Karpas-422 (cell line): ENCODE results near the gene BOC. TPM values are rescaled to one million over a fixed set of nuclear protein-coding genes. Genes with fewer than 3 reads are reported as not detected.
A peak's percentile ranks its signal among the peaks of the same experiment; 100 is the strongest.

ENCODE experiments used
- DNase-seq: peaks from one replicate; pipeline ENCODE4 v3.0.0-alpha.2; 2015
- H2AFZ ChIP-seq: fragments of 200-600 bp; sonication (generic); 2 replicates; pipeline ENCODE4 v1.6.1; 2014; ENCODE audit warnings: antibody characterized with exemption, low read length, mixed read lengths
- H3K27ac ChIP-seq: fragments of 200-600 bp; sonication (generic); 2 replicates; pipeline ENCODE4 v1.5.1; 2014; ENCODE audit warnings: mild to moderate bottlenecking, low read length, moderate library complexity
- H3K27me3 ChIP-seq: fragments of 200-600 bp; sonication (generic); 2 replicates; pipeline ENCODE4 v1.6.1; 2014; ENCODE audit warnings: low read length, mixed read lengths
- H3K36me3 ChIP-seq: fragments of 200-600 bp; sonication (generic); 2 replicates; pipeline ENCODE4 v1.6.1; 2014; ENCODE audit warnings: low read length, mixed read lengths; ENCODE audit not compliant: insufficient read depth
- H3K4me1 ChIP-seq: fragments of 200-600 bp; sonication (generic); 2 replicates; pipeline ENCODE4 v1.6.1; 2014; ENCODE audit warnings: mild to moderate bottlenecking, low read length, mixed read lengths
- H3K4me2 ChIP-seq: fragments of 200-600 bp; sonication (generic); 2 replicates; pipeline ENCODE4 v1.6.1; 2014; ENCODE audit warnings: low read length, low read depth, mild to moderate bottlenecking; ENCODE audit not compliant: poor library complexity, severe bottlenecking
- H3K4me3 ChIP-seq: fragments of 200-600 bp; sonication (generic); 2 replicates; pipeline ENCODE4 v1.5.1; 2014; ENCODE audit warnings: mild to moderate bottlenecking, antibody characterized with exemption, low read length, mixed read lengths
- H3K79me2 ChIP-seq: fragments of 200-600 bp; sonication (generic); 2 replicates; pipeline ENCODE4 v1.6.1; 2014; ENCODE audit warnings: mild to moderate bottlenecking, low read length, mixed read lengths
- H3K9ac ChIP-seq: fragments of 200-600 bp; sonication (generic); 2 replicates; pipeline ENCODE4 v1.6.0; 2014; ENCODE audit warnings: low read length
- H3K9me2 ChIP-seq: fragments of 200-600 bp; sonication (generic), shearing (Covaris generic); replicated peaks from 2 replicates; pipeline ENCODE4 v1.6.0; 2014; ENCODE audit warnings: mild to moderate bottlenecking, low read length, moderate library complexity; ENCODE audit not compliant: insufficient read depth
- H3K9me3 ChIP-seq: fragments of 300-700, 200-600 bp; sonication (generic); 2 replicates; pipeline ENCODE4 v1.6.1; 2014; ENCODE audit warnings: low read length, mixed read lengths
- H4K20me1 ChIP-seq: fragments of 200-600 bp; sonication (generic); 2 replicates; pipeline ENCODE4 v1.6.1; 2014; ENCODE audit warnings: mild to moderate bottlenecking, antibody characterized with exemption, low read length, low read depth; ENCODE audit not compliant: insufficient read depth
- total RNA-seq: library from RNA; depleted of rRNA; stranded (reverse); fragments of >200 nt; shearing (Covaris generic); gene quantifications from 2 replicates; pipeline ENCODE4 v1.2.3, GENCODE V29; 2014; ENCODE audit warnings: low replicate concordance

The BOC gene
- total RNA-seq, 1 experiment from 2014 or later: 0.04 TPM

GRCh38 chr3:113274425-113275257 lies 63.3 kb downstream of the BOC start:
- Histone ChIP-seq H3K27ac (no peak overlapping the region; the same call in 1 of the 2 replicates), H3K4me2 (no peak overlapping the region), H2AFZ (no peak overlapping the region), H3K36me3 (no peaks in the 10 kb centered on the region), H3K4me1 (peaks cover 64% of the 10 kb centered on the region), H4K20me1 (no peaks in the 10 kb centered on the region), H3K79me2 (no peaks in the 10 kb centered on the region), H3K9ac (no peak overlapping the region), H3K9me2 (no peaks in the 10 kb centered on the region), H3K4me3 (no peak overlapping the region), H3K27me3 (no peaks in the 10 kb centered on the region), H3K9me3 (no peaks in the 10 kb centered on the region)
- DNase-seq: no peak

- H3K4me3 ChIP-seq: no peak overlapping the region; the same call in 1 of the 2 replicates
- no peak overlapping the region for H2AFZ ChIP-seq
Observed at GRCh38 chr3:113275258-113275556, 63.9 kb downstream of the BOC start.

GRCh38 chr3:113275583-113275928 lies 64.2 kb downstream of the BOC start:
- Histone ChIP-seq H3K27me3 (no peaks in the 10 kb centered on the region), H3K4me3 (peak overlapping the region; percentile 38; the same call in 1 of the 2 replicates), H3K27ac (peak overlapping the region; percentile 71), H4K20me1 (no peaks in the 10 kb centered on the region), H3K4me1 (peaks cover 64% of the 10 kb centered on the region), H3K9me3 (no peaks in the 10 kb centered on the region), H2AFZ (peak overlapping the region; percentile 46), H3K4me2 (peak overlapping the region; percentile 48), H3K9ac (peak overlapping the region; percentile 53), H3K9me2 (no peaks in the 10 kb centered on the region), H3K36me3 (no peaks in the 10 kb centered on the region), H3K79me2 (no peaks in the 10 kb centered on the region)
- no peak for DNase-seq

More at GRCh38 chr3:113275258-113275556, 63.9 kb downstream of the BOC start:
- Histone ChIP-seq H4K20me1 (no peaks in the 10 kb centered on the region), H3K4me1 (peaks cover 64% of the 10 kb centered on the region), H3K79me2 (no peaks in the 10 kb centered on the region), H3K27ac (peak overlapping the region; percentile 71), H3K9me2 (no peaks in the 10 kb centered on the region), H3K27me3 (no peaks in the 10 kb centered on the region), H3K9me3 (no peaks in the 10 kb centered on the region), H3K9ac (no peak overlapping the region), H3K36me3 (no peaks in the 10 kb centered on the region), H3K4me2 (peak overlapping the region; percentile 48)
- DNase-seq: no peak

- DNase-seq: peak; percentile 80
- H3K27ac ChIP-seq: peak overlapping the region; percentile 71
Observed at GRCh38 chr3:113275929-113276750, 64.8 kb downstream of the BOC start.

GRCh38 chr3:113276751-113277080 lies 65.4 kb downstream of the BOC start:
- Histone ChIP-seq H3K4me1 (peaks cover 56% of the 10 kb centered on the region), H3K79me2 (no peaks in the 10 kb centered on the region), H4K20me1 (no peaks in the 10 kb centered on the region), H3K36me3 (no peaks in the 10 kb centered on the region), H3K9me3 (no peaks in the 10 kb centered on the region), H3K27ac (peak overlapping the region; percentile 71), H3K27me3 (no peaks in the 10 kb centered on the region), H2AFZ (peak overlapping the region; percentile 46; the same call in 1 of the 2 replicates), H3K9ac (peak overlapping the region; percentile 53), H3K9me2 (no peaks in the 10 kb centered on the region), H3K4me2 (peak overlapping the region; percentile 48), H3K4me3 (peak overlapping the region; percentile 38)
- DNase-seq: no peak

More at GRCh38 chr3:113275929-113276750, 64.8 kb downstream of the BOC start:
- Histone ChIP-seq H3K27me3 (no peaks in the 10 kb centered on the region), H3K4me2 (peak overlapping the region; percentile 48), H3K79me2 (no peaks in the 10 kb centered on the region), H3K9ac (peak overlapping the region; percentile 53), H3K4me3 (peak overlapping the region; percentile 38), H3K4me1 (peaks cover 62% of the 10 kb centered on the region), H4K20me1 (no peaks in the 10 kb centered on the region), H3K9me3 (no peaks in the 10 kb centered on the region), H3K9me2 (no peaks in the 10 kb centered on the region), H3K36me3 (no peaks in the 10 kb centered on the region), H2AFZ (peak overlapping the region; percentile 46)

GRCh38 chr3:113277414-113277813 lies 66.1 kb downstream of the BOC start:
- Histone ChIP-seq H3K9me2 (no peaks in the 10 kb centered on the region), H3K4me1 (peaks cover 49% of the 10 kb centered on the region), H3K9me3 (no peaks in the 10 kb centered on the region), H3K9ac (0 out of 2 replicates have a peak overlapping the region, but pooled peaks have one; percentile 7), H3K4me3 (no peak overlapping the region), H3K27ac (peak overlapping the region; percentile 71), H4K20me1 (no peaks in the 10 kb centered on the region), H3K27me3 (no peaks in the 10 kb centered on the region), H3K79me2 (no peaks in the 10 kb centered on the region), H3K36me3 (no peaks in the 10 kb centered on the region), H2AFZ (no peak overlapping the region; the same call in 1 of the 2 replicates), H3K4me2 (peak overlapping the region; percentile 48)
- peak; percentile 59 for DNase-seq

GRCh38 chr3:113277941-113278598 lies 66.7 kb downstream of the BOC start:
- Histone ChIP-seq H3K36me3 (no peaks in the 10 kb centered on the region), H3K79me2 (no peaks in the 10 kb centered on the region), H3K9ac (0 out of 2 replicates have a peak overlapping the region, but pooled peaks have one; percentile 7), H4K20me1 (no peaks in the 10 kb centered on the region), H3K9me2 (no peaks in the 10 kb centered on the region), H3K4me3 (no peak overlapping the region), H3K4me1 (peaks cover 43% of the 10 kb centered on the region), H3K27me3 (no peaks in the 10 kb centered on the region), H3K9me3 (no peaks in the 10 kb centered on the region), H2AFZ (no peak overlapping the region), H3K27ac (0 out of 2 replicates have a peak overlapping the region, but pooled peaks have one; percentile 71), H3K4me2 (peak overlapping the region; percentile 48)
- peak; percentile 56 for DNase-seq

GRCh38 chr3:113278599-113278955 lies 67.2 kb downstream of the BOC start:
- no peaks in the 10 kb centered on the region for H3K27me3 ChIP-seq
- H3K79me2 ChIP-seq: no peaks in the 10 kb centered on the region
- no peak overlapping the region for H3K27ac ChIP-seq
- peaks cover 41% of the 10 kb centered on the region for H3K4me1 ChIP-seq
- no peaks in the 10 kb centered on the region for H4K20me1 ChIP-seq
- DNase-seq: no peak
- no peak overlapping the region for H2AFZ ChIP-seq
- H3K36me3 ChIP-seq: no peaks in the 10 kb centered on the region
- no peaks in the 10 kb centered on the region for H3K9me2 ChIP-seq
- no peak overlapping the region for H3K9ac ChIP-seq
- H3K4me2 ChIP-seq: no peak overlapping the region
- H3K9me3 ChIP-seq: no peaks in the 10 kb centered on the region
- no peak overlapping the region for H3K4me3 ChIP-seq
